CD4-positive, alpha-beta T cell treated with Interferon alpha-2 for 1 hour (primary cell): ENCODE results near the gene KATNAL2.

Experiments used
- DNase-seq, 2 donors: peaks; one replicate each; pipeline ENCODE4 v3.0.0-alpha.2; 2020 to 2022

The KATNAL2 gene, protein sequence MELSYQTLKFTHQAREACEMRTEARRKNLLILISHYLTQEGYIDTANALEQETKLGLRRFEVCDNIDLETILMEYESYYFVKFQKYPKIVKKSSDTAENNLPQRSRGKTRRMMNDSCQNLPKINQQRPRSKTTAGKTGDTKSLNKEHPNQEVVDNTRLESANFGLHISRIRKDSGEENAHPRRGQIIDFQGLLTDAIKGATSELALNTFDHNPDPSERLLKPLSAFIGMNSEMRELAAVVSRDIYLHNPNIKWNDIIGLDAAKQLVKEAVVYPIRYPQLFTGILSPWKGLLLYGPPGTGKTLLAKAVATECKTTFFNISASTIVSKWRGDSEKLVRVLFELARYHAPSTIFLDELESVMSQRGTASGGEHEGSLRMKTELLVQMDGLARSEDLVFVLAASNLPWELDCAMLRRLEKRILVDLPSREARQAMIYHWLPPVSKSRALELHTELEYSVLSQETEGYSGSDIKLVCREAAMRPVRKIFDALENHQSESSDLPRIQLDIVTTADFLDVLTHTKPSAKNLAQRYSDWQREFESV

DNA sequence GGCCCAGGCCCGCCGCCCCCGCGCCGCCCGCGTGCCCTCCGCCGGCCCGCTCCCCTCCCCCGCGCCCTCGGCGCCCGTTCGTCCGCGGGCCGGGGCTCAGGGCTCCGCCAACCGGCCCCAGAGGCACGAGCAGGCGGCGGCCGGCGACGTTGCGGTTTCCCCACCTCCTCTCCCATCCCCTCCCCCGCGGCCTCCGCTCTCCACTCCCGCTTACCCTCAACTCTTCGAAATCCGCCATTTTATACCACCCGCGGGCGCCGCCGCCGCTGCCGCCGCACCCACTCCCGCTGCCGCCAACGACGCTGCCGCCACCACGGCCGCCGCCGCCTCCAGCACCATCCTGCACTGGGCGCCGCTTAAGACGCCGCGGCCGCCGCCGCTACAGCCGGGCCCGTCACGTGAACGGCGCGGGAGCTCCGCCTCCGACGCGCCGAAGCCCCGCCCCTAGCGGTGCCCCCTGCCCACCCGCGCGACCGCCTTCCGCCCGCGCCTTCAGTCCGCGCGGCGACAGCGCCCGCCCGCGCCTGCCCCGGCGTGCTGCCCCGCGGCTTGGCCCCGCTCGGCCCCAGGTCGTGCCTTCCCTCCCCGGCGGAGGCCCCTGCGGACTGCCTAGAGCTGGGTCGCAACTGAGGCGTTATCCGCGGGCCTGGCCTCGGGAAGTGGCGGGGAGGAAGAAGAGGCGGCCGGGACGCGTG, at the start of gene KATNAL2, which contains the start of gene PIAS2:
TSS of gene KATNAL2 (plus strand) at position 495 of the 695 bp plus-strand sequence. CDS start 29,271 bp downstream, outside the sequence.
TSS of gene PIAS2 (minus strand) at position 400 of the 695 bp plus-strand sequence. CDS start at position 238, 162 bp downstream.
- DNase-seq: peak; percentile 78 to 85

DNA sequence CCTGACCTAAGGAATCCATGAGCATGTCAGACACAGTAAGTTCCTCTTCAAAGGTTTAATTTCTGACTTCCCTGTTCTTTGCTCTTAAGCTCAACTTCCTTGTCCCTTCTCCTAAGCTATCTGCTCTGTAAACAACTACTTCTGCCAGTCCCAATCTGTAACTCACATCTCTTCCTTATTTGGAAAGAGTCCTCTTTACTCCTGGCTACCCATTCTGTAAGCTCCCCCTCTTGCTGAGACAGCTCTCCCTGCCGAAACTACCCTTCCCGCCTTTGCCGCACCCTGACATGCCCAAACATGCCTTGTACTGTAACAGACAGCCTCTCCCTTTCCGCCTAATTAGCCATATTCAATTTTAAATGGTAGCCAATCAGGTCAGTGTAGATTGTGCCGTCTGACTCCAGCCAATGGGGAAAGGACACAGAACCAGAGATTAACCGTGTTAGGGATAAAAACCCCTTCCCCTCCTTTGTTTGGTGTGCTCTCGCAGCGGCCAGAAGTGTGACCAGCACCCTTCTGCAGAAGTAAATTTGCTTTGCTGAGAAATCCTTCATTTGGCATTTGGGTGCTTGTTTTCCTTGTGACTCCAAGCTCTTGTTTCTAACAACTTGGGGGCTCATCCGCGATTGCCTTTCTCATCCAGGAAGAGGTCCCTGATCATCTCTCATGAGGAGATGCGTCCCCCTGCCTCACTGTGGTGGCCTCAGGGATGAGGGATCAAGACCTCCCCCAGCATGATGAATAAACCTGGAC, 49.1 kb upstream of the KATNAL2 start:
- DNase-seq: no peak

DNA sequence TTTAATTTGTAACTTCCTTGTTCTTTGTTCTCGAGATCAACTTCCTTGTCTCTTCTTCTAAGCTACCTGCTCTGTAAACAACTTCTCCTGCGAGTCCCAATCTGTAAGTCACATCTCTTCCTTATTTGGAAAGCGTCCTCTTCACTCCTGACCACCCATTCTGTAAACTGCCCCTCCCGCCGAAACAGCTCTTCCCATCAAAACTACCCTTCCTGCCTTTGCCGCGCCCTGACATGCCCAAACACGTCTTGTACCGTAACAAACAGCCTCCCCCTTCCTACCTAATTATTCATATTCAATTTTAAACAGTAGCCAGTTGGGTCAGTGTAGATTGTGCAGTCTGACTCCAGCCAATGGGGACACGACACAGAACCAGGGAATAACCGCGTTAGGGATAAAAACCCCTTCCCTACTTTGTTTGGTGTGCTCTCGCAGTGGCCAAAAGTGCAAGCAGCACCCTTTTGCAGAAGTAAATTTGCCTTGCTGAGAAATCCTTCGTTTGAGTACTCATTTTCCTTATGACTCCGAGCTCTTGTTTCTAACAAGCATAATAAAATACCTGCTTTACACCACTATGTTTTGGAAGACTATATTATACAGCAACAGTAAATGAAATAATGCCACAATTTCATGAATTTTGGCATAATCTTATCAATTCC, 39.9 kb upstream of the KATNAL2 start:
- no peak for DNase-seq

DNA sequence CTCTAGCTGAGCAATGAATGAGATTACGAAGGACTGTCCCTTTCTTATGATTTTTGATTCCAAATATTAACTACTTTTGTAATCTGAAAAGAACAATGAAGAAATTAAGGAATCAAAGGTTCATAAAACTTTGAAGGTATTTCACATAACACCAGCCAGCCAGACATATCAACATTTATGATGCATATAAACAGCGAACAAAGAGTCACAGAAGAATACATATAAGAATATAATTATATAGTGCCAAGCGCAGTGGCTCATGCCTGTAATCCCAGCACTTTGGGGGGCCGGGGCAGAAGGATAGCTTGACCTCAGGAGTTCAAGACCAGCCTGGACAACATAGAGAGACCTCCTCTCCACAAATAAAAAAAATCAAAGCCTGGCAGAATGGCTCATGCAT, 34.2 kb upstream of the KATNAL2 start:
- DNase-seq: no peak

DNA sequence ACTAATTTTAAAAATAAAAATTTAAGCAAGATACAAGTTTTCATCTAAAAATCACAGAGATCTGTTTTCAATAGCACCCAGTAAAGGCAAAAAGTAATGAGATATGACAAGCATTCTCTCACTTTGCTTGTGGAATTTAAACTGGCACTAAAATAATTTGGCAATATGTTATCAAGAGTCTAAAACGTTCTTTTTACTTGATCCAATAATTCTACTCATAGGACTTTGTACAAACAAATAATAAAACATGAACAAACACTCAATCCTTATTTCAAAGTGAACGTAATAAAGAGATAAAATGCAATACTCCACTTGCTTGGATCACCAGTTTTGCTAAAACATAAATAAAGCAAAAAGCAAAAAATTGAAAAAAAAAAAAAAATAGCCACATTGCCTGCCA, 30.5 kb upstream of the KATNAL2 start:
- no peak for DNase-seq

DNA sequence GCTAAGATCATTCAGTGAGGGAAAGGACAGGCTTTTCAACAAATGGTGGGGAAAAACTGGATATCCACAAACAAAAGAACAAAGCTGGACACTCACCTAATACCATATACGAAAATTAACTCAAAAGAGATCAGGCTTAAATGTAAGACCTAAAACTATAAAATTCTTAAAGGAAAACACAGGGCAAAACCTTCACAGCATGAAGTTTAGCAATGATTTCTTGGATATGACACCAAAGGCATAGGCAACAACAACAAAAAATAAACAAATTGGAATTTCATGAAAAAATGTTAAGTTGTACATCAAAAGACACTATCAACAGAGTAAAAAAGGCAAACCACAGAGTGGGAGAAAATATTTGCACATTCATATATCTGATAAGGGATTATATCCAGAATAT, 28.4 kb upstream of the KATNAL2 start:
- DNase-seq: no peak

DNA sequence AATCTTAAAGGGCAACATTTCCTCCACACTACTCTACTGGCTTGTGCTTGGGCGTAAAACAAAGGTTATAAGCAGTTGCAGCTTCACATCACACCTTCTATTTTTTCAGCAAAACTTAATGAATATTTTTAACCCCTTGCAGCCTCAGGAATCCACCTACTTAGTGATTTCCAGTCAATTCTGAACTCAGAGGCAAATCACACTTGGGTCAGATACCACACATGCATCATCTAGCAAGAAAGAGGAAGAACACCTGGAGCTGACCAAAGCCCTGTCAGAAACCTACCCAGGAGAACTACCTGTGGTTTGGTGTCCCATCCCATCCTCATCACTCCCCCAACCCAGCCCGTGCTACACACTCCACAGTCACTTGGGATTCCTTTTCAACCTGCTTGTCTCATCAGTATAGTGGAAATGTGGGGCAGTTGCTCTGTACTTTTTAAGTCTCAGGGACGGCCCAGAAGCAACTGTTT, 25.6 kb upstream of the KATNAL2 start:
- no peak for DNase-seq

DNA sequence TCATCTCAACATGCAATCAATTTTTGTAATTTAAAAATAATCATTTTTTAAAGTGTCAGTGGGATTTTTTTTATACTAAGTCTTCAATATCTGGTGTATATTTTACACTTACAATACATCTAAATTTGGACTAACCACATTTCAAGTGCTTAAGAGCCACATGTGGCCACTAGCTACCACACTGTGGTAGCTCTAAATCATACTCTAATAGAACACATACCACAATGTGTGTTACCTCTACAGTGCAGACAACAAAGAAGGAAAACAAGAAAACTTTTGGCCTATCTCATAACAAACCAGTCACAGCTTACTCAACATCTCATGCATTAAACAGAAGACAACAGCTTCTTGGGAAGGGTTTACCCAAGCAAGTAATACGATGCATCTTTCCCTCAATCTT, 24.6 kb upstream of the KATNAL2 start:
- DNase-seq: no peak

DNA sequence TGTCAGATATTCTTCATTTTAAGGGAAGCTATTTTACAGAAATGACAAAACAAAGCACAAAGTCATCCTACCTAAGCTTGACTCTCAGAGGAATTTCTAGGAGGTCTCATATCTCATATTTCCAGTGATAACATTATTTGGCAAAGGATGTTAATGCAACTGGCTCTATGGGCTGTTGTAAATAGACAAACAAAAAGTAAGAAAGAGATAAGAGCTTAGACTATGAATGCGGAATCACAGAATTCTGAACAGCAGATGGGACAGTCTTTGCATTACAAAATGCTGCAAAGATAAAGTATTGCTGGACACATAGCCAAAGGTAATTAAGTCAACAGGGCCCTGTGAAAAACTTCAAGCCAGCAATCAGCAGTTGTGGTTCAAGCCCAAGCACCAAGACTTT, 24.0 kb upstream of the KATNAL2 start:
- DNase-seq: no peak

DNA sequence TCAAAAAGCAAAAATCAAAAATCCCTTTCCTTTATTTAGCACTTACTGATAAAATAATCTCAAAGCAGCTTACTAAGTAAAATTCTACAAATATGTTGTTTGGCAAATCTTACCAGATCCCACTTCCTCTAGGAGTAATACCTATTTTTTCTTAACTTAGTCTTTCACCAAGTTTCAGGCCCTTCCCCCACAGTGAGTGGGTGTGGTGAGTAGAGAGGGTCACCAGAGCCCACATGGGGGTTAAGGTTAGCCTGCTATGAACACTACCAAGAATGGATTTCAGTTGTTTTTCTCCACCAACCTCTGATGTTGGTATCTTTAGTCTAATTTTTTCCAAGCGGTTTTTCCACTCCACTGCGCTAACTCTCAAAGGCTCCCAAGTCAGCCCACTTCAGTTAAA, 23.3 kb upstream of the KATNAL2 start:
- DNase-seq: no peak

DNA sequence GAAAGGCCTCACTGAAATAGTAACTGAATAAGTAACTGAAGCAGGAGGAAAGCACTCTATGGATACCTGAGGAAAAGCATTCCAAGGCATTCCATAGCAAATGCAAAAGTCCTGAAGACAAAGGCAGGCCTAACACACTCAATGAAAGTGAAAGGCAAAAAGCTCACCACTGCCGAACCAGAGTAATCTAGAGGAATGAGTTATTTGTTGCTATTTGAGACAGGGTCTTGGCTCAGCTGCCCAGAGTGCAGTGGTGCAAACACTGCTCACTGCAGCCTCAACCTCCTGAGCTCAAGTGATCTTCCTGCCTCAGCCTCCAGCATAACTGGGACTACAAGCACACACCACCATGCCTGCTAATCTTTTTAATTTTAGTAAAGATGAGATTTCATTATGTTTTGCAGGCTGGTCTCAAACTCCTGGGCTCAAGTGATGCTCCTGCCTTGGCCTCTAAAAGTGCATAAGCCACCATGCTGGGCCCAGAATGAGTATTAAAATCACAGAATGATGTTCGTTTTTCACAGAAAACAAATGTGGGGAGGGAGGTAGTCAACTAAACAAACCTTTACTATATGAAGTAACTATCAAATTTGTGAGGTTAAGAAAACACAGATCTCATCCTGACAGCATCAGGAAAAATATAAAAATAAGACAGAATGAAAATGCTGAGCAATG, 18.0 kb upstream of the KATNAL2 start:
- no peak for DNase-seq

DNA sequence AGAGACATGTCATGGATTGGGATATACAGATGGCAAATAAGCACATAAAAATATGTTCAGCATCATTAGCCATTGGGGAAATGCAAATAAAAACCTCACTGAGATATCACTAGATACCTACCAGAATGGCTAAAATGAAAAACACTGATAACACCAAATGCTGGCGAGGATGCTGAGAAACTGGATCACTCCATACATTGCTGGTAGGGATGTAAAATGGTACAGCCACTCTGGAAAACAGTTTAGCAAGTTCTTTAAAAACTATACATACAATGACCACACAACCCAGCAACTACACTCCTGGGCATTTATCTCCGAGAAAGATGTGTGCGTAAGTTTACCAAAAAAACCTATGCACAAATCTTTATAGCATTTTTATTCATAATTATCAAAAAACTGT, 14.0 kb upstream of the KATNAL2 start:
- DNase-seq: no peak

DNA sequence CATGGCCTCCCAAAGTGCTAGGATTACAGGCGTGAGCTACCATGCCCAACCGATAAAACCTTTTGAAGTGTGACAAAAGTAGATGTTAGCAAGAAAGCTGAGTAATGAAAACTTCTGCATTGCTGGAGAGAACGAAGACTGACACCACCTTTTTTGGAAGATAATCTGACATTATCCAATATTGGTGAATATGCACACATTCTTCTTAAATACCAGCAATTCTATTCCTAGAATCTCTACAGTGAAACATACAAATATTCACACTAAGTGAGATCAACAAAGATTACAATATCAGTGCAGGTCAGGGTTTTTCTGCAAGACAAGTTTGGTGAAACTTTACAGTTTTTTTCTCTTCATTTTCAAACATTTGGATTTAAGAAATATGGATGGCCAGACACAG, 7.9 kb upstream of the KATNAL2 start:
- no peak for DNase-seq

DNA sequence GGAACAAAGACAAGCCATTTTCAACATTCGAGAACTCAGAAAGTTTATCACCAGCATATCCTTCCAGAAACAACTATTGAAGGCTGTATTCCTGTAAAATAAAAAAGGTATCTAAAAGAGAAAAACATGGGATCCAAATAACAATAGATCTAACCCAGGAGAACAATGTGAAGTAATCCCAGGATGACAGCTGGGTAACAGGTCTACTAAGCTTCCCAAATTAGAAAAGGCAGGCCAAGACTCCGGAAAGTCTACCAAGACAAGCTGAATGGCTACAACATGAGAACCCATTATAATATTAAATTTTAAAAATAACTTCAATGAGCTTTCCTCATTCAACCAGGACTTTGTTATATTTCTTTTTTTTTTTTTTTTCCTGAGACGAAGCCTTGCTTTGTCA, 6.5 kb upstream of the KATNAL2 start:
- DNase-seq: no peak

DNA sequence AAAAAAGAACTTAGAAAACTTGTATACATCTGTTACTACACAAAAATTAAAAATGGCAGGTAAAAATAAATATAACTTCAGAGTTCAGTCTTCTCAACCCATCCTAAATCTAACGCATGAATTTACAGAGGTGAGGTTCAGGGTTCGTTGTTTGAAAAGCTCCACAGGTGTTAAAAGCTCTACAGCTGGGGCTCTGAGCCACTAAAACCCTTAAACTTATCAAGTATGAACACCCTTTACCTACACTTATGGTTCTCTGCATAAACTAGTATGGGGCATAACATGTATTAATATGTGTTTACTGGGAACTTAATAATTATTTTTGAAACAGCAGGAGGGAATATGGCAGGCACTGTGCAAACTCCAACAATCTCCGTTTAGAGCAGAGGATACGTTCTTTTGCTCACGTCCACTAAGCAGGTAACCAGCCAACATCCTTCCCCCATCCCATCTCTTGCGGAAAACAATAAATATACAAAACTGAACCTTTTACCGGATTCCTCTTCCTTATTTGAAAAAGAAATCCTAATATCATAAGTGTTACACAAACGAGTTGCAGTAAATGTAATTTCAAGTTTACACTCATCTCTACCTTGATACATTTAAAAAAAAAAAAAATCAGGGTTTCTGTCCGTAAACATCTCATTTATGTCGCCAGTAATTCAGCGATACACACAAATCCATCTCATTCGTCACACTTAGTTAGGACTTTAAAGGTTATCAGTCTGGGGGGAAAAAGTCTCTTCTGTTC, 1.4 kb upstream of the KATNAL2 start:
- no peak for DNase-seq

DNA sequence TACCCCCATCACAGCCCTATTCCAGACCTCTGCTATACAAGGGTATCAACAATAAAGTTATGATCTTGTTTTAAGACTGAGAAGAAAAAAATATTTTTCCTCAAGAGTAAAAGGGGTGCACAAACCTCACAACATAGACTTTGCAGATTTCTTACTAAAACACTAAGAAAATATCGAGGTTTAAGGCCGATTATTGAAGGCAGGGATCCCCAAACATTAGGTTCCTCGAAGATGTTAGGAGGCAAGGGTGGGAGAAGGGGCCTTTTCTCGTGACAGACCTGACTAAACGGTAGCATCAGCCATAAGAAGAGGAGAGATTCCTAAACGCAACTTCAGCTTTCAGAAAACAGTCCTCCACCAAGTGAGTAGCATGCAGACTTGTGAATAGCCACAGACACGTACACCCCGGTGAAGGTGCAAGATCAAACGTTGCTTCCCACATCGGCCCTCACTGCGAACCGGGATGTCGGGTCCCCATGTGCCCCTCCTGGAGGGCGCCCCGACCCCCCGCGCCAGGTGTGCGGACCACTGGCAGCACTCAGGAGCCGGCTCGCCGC, 773 bp upstream of the KATNAL2 start:
- DNase-seq: peak; percentile 9 to 47

DNA sequence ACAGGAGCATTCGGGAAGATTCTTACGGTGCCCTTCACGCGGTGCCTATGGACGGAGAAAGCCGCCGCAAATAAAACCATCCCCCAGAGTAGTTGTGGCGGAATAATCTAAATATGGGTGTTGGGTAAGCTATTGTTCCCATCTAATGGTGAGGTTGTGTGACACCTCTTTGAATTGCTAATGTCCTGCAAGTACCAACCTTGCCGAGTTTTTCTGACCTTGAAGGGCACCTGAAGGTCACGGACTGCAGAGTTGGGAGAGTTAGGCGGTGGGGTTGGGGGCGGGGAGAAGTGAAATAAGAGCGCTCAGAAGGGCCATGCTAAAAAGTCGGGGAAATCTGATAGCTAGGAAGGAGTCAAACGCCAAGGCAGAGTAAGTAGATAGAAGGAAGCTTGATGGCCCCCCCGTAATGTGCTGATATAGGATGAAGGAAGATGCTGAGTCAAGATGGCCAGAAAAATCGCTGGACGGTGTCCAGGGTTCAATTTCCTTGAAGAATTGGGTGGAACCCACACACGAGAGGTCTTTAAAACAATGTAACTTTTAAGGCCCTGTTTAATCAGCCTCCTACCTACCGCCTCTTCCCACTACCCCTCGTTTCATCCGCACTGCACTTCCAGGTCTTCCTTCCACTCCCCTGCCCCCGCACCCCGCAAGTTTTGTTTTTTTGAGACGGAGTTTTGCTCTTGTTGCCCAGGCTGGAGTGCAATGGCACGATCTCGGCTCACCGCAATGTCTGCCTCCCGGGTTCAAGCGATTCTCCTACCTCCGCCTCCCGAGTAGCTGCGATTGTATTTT, 600 bp downstream of the KATNAL2 start:
- DNase-seq: peak in 1 of 2 donors; percentile 2

DNA sequence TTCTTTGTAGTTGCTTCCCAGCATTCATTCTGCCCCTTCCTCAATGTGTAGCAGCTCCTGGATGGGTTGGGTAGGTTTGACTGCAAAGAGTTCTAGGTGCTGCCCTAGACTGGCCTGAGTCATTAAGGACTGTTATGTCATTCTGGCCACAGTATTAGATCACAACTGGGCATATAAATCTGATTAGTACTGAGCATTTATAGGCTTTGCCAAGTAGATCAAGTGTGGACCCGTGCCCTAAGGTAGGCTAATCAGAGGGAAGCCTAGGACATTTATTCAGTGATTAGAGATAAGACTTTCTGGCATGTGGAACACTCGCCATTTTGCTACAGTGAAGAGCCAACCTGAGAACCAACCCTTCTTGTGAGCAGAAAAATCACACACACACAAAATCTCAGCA, 2.7 kb downstream of the KATNAL2 start:
- DNase-seq: no peak

DNA sequence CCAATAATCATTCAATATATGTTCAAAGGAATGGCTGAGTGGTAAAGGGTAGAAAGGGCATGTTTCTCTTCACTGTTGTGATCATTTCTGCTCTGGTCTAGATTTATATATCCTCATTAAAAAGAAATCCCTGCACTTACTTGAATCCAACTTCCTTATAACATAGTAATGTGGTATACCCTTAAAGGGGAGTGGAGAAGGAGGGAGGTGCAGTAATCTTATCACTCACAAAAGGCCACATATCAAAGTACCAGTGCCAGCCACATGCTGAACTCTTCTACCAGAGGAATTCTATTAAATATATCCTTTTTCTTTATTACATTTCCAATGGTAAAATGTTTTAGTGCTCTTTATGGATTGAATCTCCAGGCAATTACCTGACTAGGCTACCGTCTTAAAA, 3.3 kb downstream of the KATNAL2 start:
- no peak for DNase-seq
